ENCODE data around the gene PRAMEF5.
"Not testable (repeated sequence)": the region's sequence is repeated elsewhere in the genome, so short reads cannot be mapped to it uniquely, and the experiment has no call there.

Gene PRAMEF5

GRCh38 chr1:13232056-13232455, 21.9 kb upstream of the PRAMEF5 start:
- H2BK15ac ChIP-seq (ENCODE audit: low read length); H2BK12ac ChIP-seq (ENCODE audit: low read length); H2AK5ac ChIP-seq (ENCODE audit: low read depth, low read length); H2BK120ac ChIP-seq (ENCODE audit: low read depth, low read length); H3K14ac ChIP-seq (ENCODE audit: low read length); H3K27ac ChIP-seq (replicated peaks; ENCODE audit: low read length); H3K23ac ChIP-seq (ENCODE audit: low read depth, low read length, poor library complexity); H3K4me3 ChIP-seq (ENCODE audit: low read length in 2 of 2); H4K91ac ChIP-seq (ENCODE audit: low read depth, low read length, poor library complexity); H4K8ac ChIP-seq (ENCODE audit: low read depth, low read length); H2BK5ac ChIP-seq (ENCODE audit: low read length); H2AFZ ChIP-seq (ENCODE audit: low read length); H3K79me1 ChIP-seq (ENCODE audit: low read depth, low read length); H3K9ac ChIP-seq (ENCODE audit: low read depth, low read length, poor library complexity); H3K4me1 ChIP-seq (ENCODE audit: control insufficient read depth in 2 of 2, insufficient read depth in 1 of 2, low read depth in 1 of 2, low read length in 2 of 2); H3K4me2 ChIP-seq (ENCODE audit: insufficient read depth, low read length, poor library complexity, severe bottlenecking); H3K27me3 ChIP-seq (ENCODE audit: control insufficient read depth in 3 of 3, insufficient read depth in 3 of 3, low read depth in 1 of 3, low read length in 3 of 3); DNase-seq (ENCODE audit: low spot score); H3K4ac ChIP-seq (ENCODE audit: low read length); H3K18ac ChIP-seq (ENCODE audit: low read length); H3K36me3 ChIP-seq (replicated peaks in 1 of 2; ENCODE audit: control insufficient read depth in 2 of 2, insufficient read depth in 2 of 2, low read length in 2 of 2): not testable (repeated sequence)
- H3K9me3 ChIP-seq (replicated peaks in 1 of 2; ENCODE audit: control insufficient read depth in 2 of 2, insufficient read depth in 1 of 2, low read depth in 1 of 2, low read length in 2 of 2): peaks cover 0 to 10% of the 10 kb centered on the region in 2 donors
- WGBS, 2 donors (ENCODE audit: extremely low coverage in 2 of 2, insufficient read length in 2 of 2, insufficient replicate concordance in 1 of 2): no CpG with 5 or more reads among the region's 2 CpGs

- no CpG with 5 or more reads among the region's 1 CpG for WGBS, 2 donors (ENCODE audit: extremely low coverage in 2 of 2, insufficient read length in 2 of 2, insufficient replicate concordance in 1 of 2)
- not testable (repeated sequence) for DNase-seq (ENCODE audit: low spot score)
Measured at GRCh38 chr1:13234057-13234456, 19.9 kb upstream of the PRAMEF5 start.

GRCh38 chr1:13237572-13237971, 16.4 kb upstream of the PRAMEF5 start:
- H3K27ac ChIP-seq (replicated peaks; ENCODE audit: low read length); H2AK5ac ChIP-seq (ENCODE audit: low read depth, low read length); H3K36me3 ChIP-seq (replicated peaks in 1 of 2; ENCODE audit: control insufficient read depth in 2 of 2, insufficient read depth in 2 of 2, low read length in 2 of 2); H3K9ac ChIP-seq (ENCODE audit: low read depth, low read length, poor library complexity); H3K4ac ChIP-seq (ENCODE audit: low read length); H3K9me3 ChIP-seq (replicated peaks in 1 of 2; ENCODE audit: control insufficient read depth in 2 of 2, insufficient read depth in 1 of 2, low read depth in 1 of 2, low read length in 2 of 2); H2AFZ ChIP-seq (ENCODE audit: low read length); H3K4me2 ChIP-seq (ENCODE audit: insufficient read depth, low read length, poor library complexity, severe bottlenecking); H3K4me3 ChIP-seq (ENCODE audit: low read length in 2 of 2); H2BK120ac ChIP-seq (ENCODE audit: low read depth, low read length); H4K91ac ChIP-seq (ENCODE audit: low read depth, low read length, poor library complexity); H3K79me1 ChIP-seq (ENCODE audit: low read depth, low read length); H3K14ac ChIP-seq (ENCODE audit: low read length); H3K4me1 ChIP-seq (ENCODE audit: control insufficient read depth in 2 of 2, insufficient read depth in 1 of 2, low read depth in 1 of 2, low read length in 2 of 2); DNase-seq (ENCODE audit: low spot score); H2BK5ac ChIP-seq (ENCODE audit: low read length); H4K8ac ChIP-seq (ENCODE audit: low read depth, low read length); H3K27me3 ChIP-seq (ENCODE audit: control insufficient read depth in 3 of 3, insufficient read depth in 3 of 3, low read depth in 1 of 3, low read length in 3 of 3); H3K18ac ChIP-seq (ENCODE audit: low read length); H2BK12ac ChIP-seq (ENCODE audit: low read length); H3K23ac ChIP-seq (ENCODE audit: low read depth, low read length, poor library complexity); H2BK15ac ChIP-seq (ENCODE audit: low read length): not testable (repeated sequence)
- no CpG with 5 or more reads among the region's 4 CpGs for WGBS, 2 donors (ENCODE audit: extremely low coverage in 2 of 2, insufficient read length in 2 of 2, insufficient replicate concordance in 1 of 2)

More at GRCh38 chr1:13234057-13234456, 19.9 kb upstream of the PRAMEF5 start:
- not testable (repeated sequence) for H2BK12ac ChIP-seq (ENCODE audit: low read length); H2AFZ ChIP-seq (ENCODE audit: low read length); H4K91ac ChIP-seq (ENCODE audit: low read depth, low read length, poor library complexity); H3K36me3 ChIP-seq (replicated peaks in 1 of 2; ENCODE audit: control insufficient read depth in 2 of 2, insufficient read depth in 2 of 2, low read length in 2 of 2); H4K8ac ChIP-seq (ENCODE audit: low read depth, low read length); H3K27me3 ChIP-seq (ENCODE audit: control insufficient read depth in 3 of 3, insufficient read depth in 3 of 3, low read depth in 1 of 3, low read length in 3 of 3); H3K14ac ChIP-seq (ENCODE audit: low read length); H3K18ac ChIP-seq (ENCODE audit: low read length); H2BK15ac ChIP-seq (ENCODE audit: low read length); H3K23ac ChIP-seq (ENCODE audit: low read depth, low read length, poor library complexity); H2BK120ac ChIP-seq (ENCODE audit: low read depth, low read length); H3K4me3 ChIP-seq (ENCODE audit: low read length in 2 of 2); H3K9me3 ChIP-seq (replicated peaks in 1 of 2; ENCODE audit: control insufficient read depth in 2 of 2, insufficient read depth in 1 of 2, low read depth in 1 of 2, low read length in 2 of 2); H3K9ac ChIP-seq (ENCODE audit: low read depth, low read length, poor library complexity); H3K4me2 ChIP-seq (ENCODE audit: insufficient read depth, low read length, poor library complexity, severe bottlenecking); H3K79me1 ChIP-seq (ENCODE audit: low read depth, low read length); H3K4me1 ChIP-seq (ENCODE audit: control insufficient read depth in 2 of 2, insufficient read depth in 1 of 2, low read depth in 1 of 2, low read length in 2 of 2); H2BK5ac ChIP-seq (ENCODE audit: low read length); H3K27ac ChIP-seq (replicated peaks; ENCODE audit: low read length); H2AK5ac ChIP-seq (ENCODE audit: low read depth, low read length); H3K4ac ChIP-seq (ENCODE audit: low read length)

GRCh38 chr1:13239633-13240032, 14.4 kb upstream of the PRAMEF5 start:
- H3K9ac ChIP-seq (ENCODE audit: low read depth, low read length, poor library complexity); H4K8ac ChIP-seq (ENCODE audit: low read depth, low read length); H3K23ac ChIP-seq (ENCODE audit: low read depth, low read length, poor library complexity); H2BK12ac ChIP-seq (ENCODE audit: low read length); H3K4me1 ChIP-seq (ENCODE audit: control insufficient read depth in 2 of 2, insufficient read depth in 1 of 2, low read depth in 1 of 2, low read length in 2 of 2); H2BK120ac ChIP-seq (ENCODE audit: low read depth, low read length); H2BK15ac ChIP-seq (ENCODE audit: low read length); H3K18ac ChIP-seq (ENCODE audit: low read length); H3K27me3 ChIP-seq (ENCODE audit: control insufficient read depth in 3 of 3, insufficient read depth in 3 of 3, low read depth in 1 of 3, low read length in 3 of 3); H2BK5ac ChIP-seq (ENCODE audit: low read length); H3K9me3 ChIP-seq (replicated peaks in 1 of 2; ENCODE audit: control insufficient read depth in 2 of 2, insufficient read depth in 1 of 2, low read depth in 1 of 2, low read length in 2 of 2); H3K4ac ChIP-seq (ENCODE audit: low read length); H3K36me3 ChIP-seq (replicated peaks in 1 of 2; ENCODE audit: control insufficient read depth in 2 of 2, insufficient read depth in 2 of 2, low read length in 2 of 2); H2AFZ ChIP-seq (ENCODE audit: low read length); DNase-seq (ENCODE audit: low spot score); H2AK5ac ChIP-seq (ENCODE audit: low read depth, low read length); H3K4me2 ChIP-seq (ENCODE audit: insufficient read depth, low read length, poor library complexity, severe bottlenecking); H3K27ac ChIP-seq (replicated peaks; ENCODE audit: low read length); H3K79me1 ChIP-seq (ENCODE audit: low read depth, low read length); H3K14ac ChIP-seq (ENCODE audit: low read length); H3K4me3 ChIP-seq (ENCODE audit: low read length in 2 of 2); H4K91ac ChIP-seq (ENCODE audit: low read depth, low read length, poor library complexity): not testable (repeated sequence)
- no CpG with 5 or more reads among the region's 4 CpGs for WGBS, 2 donors (ENCODE audit: extremely low coverage in 2 of 2, insufficient read length in 2 of 2, insufficient replicate concordance in 1 of 2)

Measured in neuronal stem cell (in vitro differentiated cells).